ENCODE data around the gene LAMA2. TPM values are rescaled to one million over a fixed set of nuclear protein-coding genes. Genes with fewer than 3 reads are reported as not detected.
A peak's percentile ranks its signal among the peaks of the same experiment; 100 is the strongest.

The LAMA2 gene
- total RNA-seq, 1 experiment from 2014 or later = 4.2 TPM

- Mint-ChIP-seq H3K27ac (no peak overlapping the region), H3K27me3 (ENCODE audit: low read depth) (no peaks in the 10 kb centered on the region), H3K9me3 (no peaks in the 10 kb centered on the region), H3K36me3 (ENCODE audit: insufficient read depth in 1 of 3, low read depth in 3 of 3) (no peaks in the 10 kb centered on the region), H3K4me3 (no peak overlapping the region), H3K4me1 (peaks cover 19 to 27% of the 10 kb centered on the region in 2 experiments)
- Histone ChIP-seq H2BK5ac (ENCODE audit: insufficient read length, low read length) (no peak overlapping the region), H3K9ac (ENCODE audit: extremely low read depth, insufficient read length, low read length) (no peak overlapping the region), H4K91ac (ENCODE audit: insufficient read length, low read depth, low read length) (no peak overlapping the region), H3K27ac (ENCODE audit: insufficient read length, low read depth, low read length) (no peak overlapping the region), H2AFZ (ENCODE audit: low read length) (no peak overlapping the region), H3K79me1 (ENCODE audit: insufficient read depth, low read depth, low read length, poor library complexity, severe bottlenecking) (no peaks in the 10 kb centered on the region), H3K14ac (ENCODE audit: insufficient read depth, low read length) (no peak overlapping the region), H2BK120ac (ENCODE audit: low read depth, low read length, poor library complexity, severe bottlenecking) (no peak overlapping the region), H3K27me3 (ENCODE audit: insufficient read depth, low read length) (no peaks in the 10 kb centered on the region), H3K4me2 (ENCODE audit: insufficient read depth, insufficient read length, low read length) (no peak overlapping the region), H4K8ac (replicated peaks; ENCODE audit: insufficient read length, low read depth, low read length) (no peak overlapping the region), H2AK5ac (ENCODE audit: insufficient read length, low read length) (no peak overlapping the region), H3K79me2 (ENCODE audit: insufficient read depth, low read length) (no peaks in the 10 kb centered on the region), H3K9me3 (ENCODE audit: control insufficient read depth, low read depth, low read length) (no peaks in the 10 kb centered on the region), H3K4ac (ENCODE audit: low read depth, low read length) (no peak overlapping the region), H2BK12ac (ENCODE audit: insufficient read length, low read depth, low read length) (no peak overlapping the region), H4K5ac (ENCODE audit: insufficient read length, low read depth, low read length) (no peak overlapping the region), H3K23me2 (ENCODE audit: insufficient read length, low read depth, low read length, poor library complexity, severe bottlenecking) (no peaks in the 10 kb centered on the region), H3K56ac (ENCODE audit: insufficient read length, low read depth, low read length) (no peak overlapping the region), H3K23ac (ENCODE audit: insufficient read length, low read depth, low read length) (no peak overlapping the region), H2BK20ac (ENCODE audit: low read depth, low read length, poor library complexity, severe bottlenecking) (no peak overlapping the region), H3K4me1 (ENCODE audit: insufficient read depth, low read length) (no peaks in the 10 kb centered on the region; the same call in 1 of the 2 replicates), H3T11ph (ENCODE audit: low read length) (no peak overlapping the region), H2BK15ac (ENCODE audit: low read depth, low read length) (peak overlapping the region; percentile 89; the same call in 1 of the 2 replicates), H4K20me1 (ENCODE audit: control insufficient read depth, insufficient read depth, insufficient read length) (no peaks in the 10 kb centered on the region), H3K18ac (ENCODE audit: insufficient read length, low read depth, low read length) (no peak overlapping the region)
- DNase-seq = no peak
- no CpG with 5 or more reads among the region's 4 CpGs for WGBS (ENCODE audit: extremely low coverage, insufficient read length, low lambda C conversion rate)
- no peak for TF ChIP-seq CTCF (conservative IDR thresholded peaks at IDR 0.05)
These were observed 219.8 kb downstream of the LAMA2 start for GRCh38 chr6:129102741-129103140.
